OCI-LY3 (cell line): ENCODE measurements around the gene NUTM2G.
"Not testable (repeated sequence)": the region's sequence is repeated elsewhere in the genome, so short reads cannot be mapped to it uniquely, and the experiment has no call there.

Source experiments
- EZH2phosphoT487 ChIP-seq: fragments of 200-600 bp; shearing (Covaris generic); IDR thresholded peaks from 2 replicates; pipeline ENCODE4 v1.6.1; 2018; ENCODE audit warnings: antibody characterized with exemption, mixed run types, low read depth
- TF ChIP-seq, protein P1 (sequence below): fragments of 200-600, 300-600 bp; sonication (generic); IDR thresholded peaks from 2 replicates; pipeline ENCODE4 v1.5.1; 2014; ENCODE audit warnings: antibody characterized with exemption, low read length, low read depth

DNA sequence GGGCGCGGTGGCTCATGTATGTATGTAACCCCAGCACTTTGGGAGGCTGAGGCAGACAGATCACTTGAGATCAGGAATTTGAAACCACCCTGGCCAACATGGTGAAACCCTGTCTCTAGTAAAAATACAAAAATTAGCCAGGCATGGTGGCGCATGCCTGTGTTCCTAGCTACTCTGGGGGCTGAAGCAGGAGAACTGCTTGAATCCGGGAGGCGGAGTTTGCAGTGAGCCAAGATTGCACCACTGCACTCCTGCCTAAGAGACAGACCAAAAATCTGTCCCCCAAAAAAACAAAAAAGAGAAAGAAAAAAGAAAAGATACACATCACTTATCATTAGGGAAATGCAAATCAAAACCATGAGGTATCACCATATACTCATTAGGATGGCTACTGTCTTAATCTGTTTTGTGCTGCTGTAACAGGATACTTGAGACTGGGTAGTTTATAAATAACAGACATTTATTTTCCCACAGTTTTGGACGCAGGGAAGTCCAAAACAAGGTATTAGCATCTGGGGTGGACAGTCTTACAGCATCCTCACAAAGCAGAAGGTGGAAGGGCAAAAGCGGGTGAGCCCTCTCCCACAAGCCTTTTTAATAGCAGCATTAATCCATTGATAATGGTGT lies 55.0 kb downstream of the NUTM2G start:
- TF ChIP-seq, protein P1, sequence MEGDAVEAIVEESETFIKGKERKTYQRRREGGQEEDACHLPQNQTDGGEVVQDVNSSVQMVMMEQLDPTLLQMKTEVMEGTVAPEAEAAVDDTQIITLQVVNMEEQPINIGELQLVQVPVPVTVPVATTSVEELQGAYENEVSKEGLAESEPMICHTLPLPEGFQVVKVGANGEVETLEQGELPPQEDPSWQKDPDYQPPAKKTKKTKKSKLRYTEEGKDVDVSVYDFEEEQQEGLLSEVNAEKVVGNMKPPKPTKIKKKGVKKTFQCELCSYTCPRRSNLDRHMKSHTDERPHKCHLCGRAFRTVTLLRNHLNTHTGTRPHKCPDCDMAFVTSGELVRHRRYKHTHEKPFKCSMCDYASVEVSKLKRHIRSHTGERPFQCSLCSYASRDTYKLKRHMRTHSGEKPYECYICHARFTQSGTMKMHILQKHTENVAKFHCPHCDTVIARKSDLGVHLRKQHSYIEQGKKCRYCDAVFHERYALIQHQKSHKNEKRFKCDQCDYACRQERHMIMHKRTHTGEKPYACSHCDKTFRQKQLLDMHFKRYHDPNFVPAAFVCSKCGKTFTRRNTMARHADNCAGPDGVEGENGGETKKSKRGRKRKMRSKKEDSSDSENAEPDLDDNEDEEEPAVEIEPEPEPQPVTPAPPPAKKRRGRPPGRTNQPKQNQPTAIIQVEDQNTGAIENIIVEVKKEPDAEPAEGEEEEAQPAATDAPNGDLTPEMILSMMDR: not testable (repeated sequence)
- not testable (repeated sequence) for TF ChIP-seq EZH2phosphoT487
